Neural cell (in vitro differentiated cells): Measurements from ENCODE around the gene DPM3. TPM values are rescaled to one million over a fixed set of nuclear protein-coding genes. Genes with fewer than 3 reads are reported as not detected.

Source experiments
- H2AFZ ChIP-seq: fragments of 200-600, 300-800 bp; sonication (generic), shearing (Covaris generic); 2 replicates; pipeline ENCODE4 v1.6.0; 2014; ENCODE audit warnings: low read depth, mild to moderate bottlenecking, antibody characterized with exemption, low read length, moderate library complexity
- H3F3A ChIP-seq: fragments of 200-600 bp; shearing (Covaris generic); 2 replicates; pipeline ENCODE4 v1.6.1; 2016; ENCODE audit warnings: mild to moderate bottlenecking, moderate library complexity, mixed read lengths, antibody characterized with exemption, low read length; ENCODE audit not compliant: insufficient read depth, poor library complexity, severe bottlenecking
- H3K27ac ChIP-seq: fragments of 200-600, 300-800 bp; sonication (generic), shearing (Covaris generic); 2 replicates; pipeline ENCODE4 v1.5.1; 2014; ENCODE audit warnings: mild to moderate bottlenecking, low read length, moderate library complexity
- H3K27me3 ChIP-seq: fragments of 300-800, 200-600 bp; sonication (generic), shearing (Covaris generic); 2 replicates; pipeline ENCODE4 v1.6.0; 2014; ENCODE audit warnings: mild to moderate bottlenecking, low read depth, low read length, moderate library complexity; ENCODE audit not compliant: insufficient read depth
- H3K36me3 ChIP-seq: fragments of 300-800, 200-600 bp; sonication (generic), shearing (Covaris generic); 2 replicates; pipeline ENCODE4 v1.5.1; 2014; ENCODE audit warnings: mild to moderate bottlenecking, antibody characterized with exemption, low read length, moderate library complexity; ENCODE audit not compliant: insufficient read depth
- H3K4me2 ChIP-seq: fragments of 300-800, 200-600 bp; sonication (generic), shearing (Covaris generic); 2 replicates; pipeline ENCODE4 v1.6.0; 2014; ENCODE audit warnings: mild to moderate bottlenecking, low read length
- H3K4me3 ChIP-seq: fragments of 300-800, 200-600 bp; sonication (generic), shearing (Covaris generic); 2 replicates; pipeline ENCODE4 v1.5.1; 2014; ENCODE audit warnings: mild to moderate bottlenecking, low read length, moderate library complexity
- H3K79me2 ChIP-seq: fragments of 200-600 bp; shearing (Covaris generic); replicated peaks from 2 replicates; pipeline ENCODE4 v1.6.0; 2014; ENCODE audit warnings: mild to moderate bottlenecking, low read length, moderate library complexity; ENCODE audit not compliant: insufficient read depth
- H3K9ac ChIP-seq: fragments of 300-800, 200-600 bp; sonication (generic), shearing (Covaris generic); 2 replicates; pipeline ENCODE4 v1.6.1; 2016; ENCODE audit warnings: mild to moderate bottlenecking, low read length, mixed read lengths
- H3K9me2 ChIP-seq: fragments of 200-600 bp; shearing (Covaris generic); 2 replicates; pipeline ENCODE4 v1.6.1; 2016; ENCODE audit warnings: mild to moderate bottlenecking, low read length, mixed read lengths; ENCODE audit not compliant: insufficient read depth
- H3K9me3 ChIP-seq: fragments of 200-600, 300-800 bp; sonication (generic), shearing (Covaris generic); 2 replicates; pipeline ENCODE4 v1.6.1; 2016; ENCODE audit warnings: mild to moderate bottlenecking, mixed run types, low read length, moderate library complexity, mixed read lengths
- H4K20me1 ChIP-seq: fragments of 200-600 bp; shearing (Covaris generic); 2 replicates; pipeline ENCODE4 v1.6.1; 2016; ENCODE audit warnings: mild to moderate bottlenecking, mixed run types; ENCODE audit not compliant: insufficient read depth
- CTCF ChIP-seq: fragments of 450-650 bp; IDR thresholded peaks from 2 replicates; pipeline ENCODE4 v1.5.1; 2014; ENCODE audit warnings: antibody characterized with exemption, mild to moderate bottlenecking, moderate library complexity; ENCODE audit not compliant: poor library complexity, severe bottlenecking
- EP300 ChIP-seq: fragments of 450-650 bp; conservative IDR thresholded peaks from 2 replicates; pipeline ENCODE4 v1.6.1; 2014; ENCODE audit warnings: antibody characterized with exemption, mild to moderate bottlenecking, moderate library complexity; ENCODE audit not compliant: poor library complexity, severe bottlenecking
- EZH2 ChIP-seq: fragments of 200-600, 300-800 bp; shearing (Covaris generic), sonication (generic); IDR thresholded peaks from 2 replicates; pipeline ENCODE4 v1.6.1; 2014; ENCODE audit warnings: antibody characterized with exemption, low read length, borderline replicate concordance, mild to moderate bottlenecking; ENCODE audit not compliant: insufficient read depth, poor library complexity, severe bottlenecking
- MXI1 ChIP-seq: fragments of 450-650 bp; conservative IDR thresholded peaks from 2 replicates; pipeline ENCODE4 v1.6.1; 2014; ENCODE audit warnings: antibody characterized with exemption, mild to moderate bottlenecking; ENCODE audit not compliant: poor library complexity, severe bottlenecking
- POLR2AphosphoS5 ChIP-seq: IDR thresholded peaks from 2 replicates; pipeline ENCODE4 v1.6.1; 2012
- RAD21 ChIP-seq: fragments of 450-650 bp; conservative IDR thresholded peaks from 2 replicates; pipeline ENCODE4 v1.6.1; 2014; ENCODE audit warnings: antibody characterized with exemption, mild to moderate bottlenecking, moderate library complexity
- REST ChIP-seq: IDR thresholded peaks from 2 replicates; pipeline ENCODE4 v1.6.1; 2012; ENCODE audit warnings: borderline replicate concordance
- SMC3 ChIP-seq: fragments of 450-650 bp; conservative IDR thresholded peaks from 2 replicates; pipeline ENCODE4 v1.6.1; 2014; ENCODE audit warnings: antibody characterized with exemption, mild to moderate bottlenecking, moderate library complexity; ENCODE audit not compliant: poor library complexity
- TAF1 ChIP-seq: IDR thresholded peaks from 2 replicates; pipeline ENCODE4 v1.6.1; 2012; ENCODE audit warnings: low read depth
- polyA plus RNA-seq: library from polyadenylated mRNA; depleted of rRNA; stranded (reverse); fragments of >200 nt; gene quantifications from 2 replicates; pipeline ENCODE4 v1.2.3, GENCODE V29; 2014

Gene DPM3
- polyA plus RNA-seq, 1 donor from 2014 or later = 150 TPM

GRCh38 chr1:155123801-155124200, 16.5 kb downstream of the DPM3 start:
- H3K9ac ChIP-seq = no peak overlapping the region
- H3K27ac ChIP-seq = no peak overlapping the region
- peaks cover 45% of the 10 kb centered on the region for H3K27me3 ChIP-seq
- H3K4me2 ChIP-seq = no peak overlapping the region
- no peaks in the 10 kb centered on the region for H3K9me2 ChIP-seq
- H3K4me3 ChIP-seq = no peak overlapping the region
- TF ChIP-seq SMC3 = no peak
- TF ChIP-seq REST = no peak
- no peak for TF ChIP-seq MXI1
- TF ChIP-seq TAF1 = no peak
- no peak for TF ChIP-seq CTCF
- H3K9me3 ChIP-seq = no peaks in the 10 kb centered on the region
- H3K36me3 ChIP-seq = no peaks in the 10 kb centered on the region
- no peak overlapping the region for H2AFZ ChIP-seq
- H4K20me1 ChIP-seq = no peaks in the 10 kb centered on the region
- peaks cover 2% of the 10 kb centered on the region for H3F3A ChIP-seq
- H3K79me2 ChIP-seq = no peaks in the 10 kb centered on the region

GRCh38 chr1:155122308-155122707, 18.0 kb downstream of the DPM3 start:
- no peaks in the 10 kb centered on the region for H4K20me1 ChIP-seq
- H3K4me2 ChIP-seq = no peak overlapping the region
- H3K9me2 ChIP-seq = no peaks in the 10 kb centered on the region
- H2AFZ ChIP-seq = no peak overlapping the region
- no peak overlapping the region for H3K9ac ChIP-seq
- no peaks in the 10 kb centered on the region for H3K79me2 ChIP-seq
- no peaks in the 10 kb centered on the region for H3K36me3 ChIP-seq
- no peaks in the 10 kb centered on the region for H3K9me3 ChIP-seq
- peaks cover 2% of the 10 kb centered on the region for H3F3A ChIP-seq
- H3K27ac ChIP-seq = no peak overlapping the region
- peaks cover 31% of the 10 kb centered on the region for H3K27me3 ChIP-seq
- no peak overlapping the region for H3K4me3 ChIP-seq
- TF ChIP-seq SMC3 (no peak), REST (no peak), CTCF (no peak), POLR2AphosphoS5 (no peak), EP300 (no peak), EZH2 (no peak), MXI1 (no peak), TAF1 (no peak), RAD21 (no peak)
